NCI-H1048 (cell line): ENCODE data around the gene GALNT2.
A peak's percentile ranks its signal among the peaks of the same experiment; 100 is the strongest.

Experiments used
- DNase-seq: peaks from one replicate; lab custom pipeline; 2025; lab: John Stamatoyannopoulos, UW

Gene GALNT2

GRCh38 chr1:230301822-230302221, 234.8 kb downstream of the GALNT2 start:
- no peak for DNase-seq

- DNase-seq = no peak
These were observed 236.0 kb downstream of the GALNT2 start for GRCh38 chr1:230303069-230303468.

DNA sequence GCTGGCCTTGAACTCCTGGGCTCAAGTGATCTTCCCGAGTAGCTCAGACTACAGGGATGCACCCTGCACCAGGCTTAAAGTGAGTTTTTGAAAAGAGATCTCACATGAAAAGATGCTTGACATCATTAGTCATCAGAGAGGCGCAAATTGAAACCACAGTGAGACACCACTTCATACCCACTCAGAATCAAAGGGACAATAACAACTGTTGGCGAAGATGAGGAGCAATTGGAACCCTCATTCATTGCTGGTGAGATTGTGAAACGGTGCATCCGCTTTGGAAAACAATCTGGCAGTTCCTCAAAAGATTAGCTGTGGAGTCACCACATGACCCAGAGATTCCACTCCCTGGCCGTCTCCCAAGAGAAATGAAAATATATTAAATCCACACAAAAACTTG, 236.8 kb downstream of the GALNT2 start:
- DNase-seq = no peak

- DNase-seq = no peak
These were observed 239.1 kb downstream of the GALNT2 start for GRCh38 chr1:230306169-230306568.

DNA sequence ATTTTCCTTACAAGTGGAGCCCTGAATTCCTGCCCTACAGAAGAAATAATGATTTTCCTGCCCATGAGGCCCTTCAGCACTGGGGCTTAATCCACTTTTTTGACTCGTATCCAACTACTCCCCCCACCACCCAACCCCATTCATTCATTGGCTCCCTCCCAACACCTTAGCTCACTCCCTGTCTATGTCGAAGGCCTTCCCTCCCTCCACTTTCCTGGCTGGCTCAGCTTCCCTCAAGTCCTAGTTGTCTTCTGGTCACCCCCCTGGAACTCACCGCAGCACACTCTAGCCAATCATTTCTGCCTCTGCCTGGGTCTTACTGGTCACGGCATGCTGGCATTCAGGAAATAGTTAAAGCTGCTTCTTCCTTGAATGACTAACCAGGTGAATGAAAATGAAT, 240.2 kb downstream of the GALNT2 start:
- DNase-seq = peak; percentile 19

- DNase-seq = no peak
These were observed 241.0 kb downstream of the GALNT2 start for GRCh38 chr1:230308039-230308438.

GRCh38 chr1:230308821-230309220, 241.8 kb downstream of the GALNT2 start:
- no peak for DNase-seq

GRCh38 chr1:230309646-230310177, 242.7 kb downstream of the GALNT2 start:
- no peak for DNase-seq

- DNase-seq = peak; percentile 56
These were observed 243.5 kb downstream of the GALNT2 start for GRCh38 chr1:230310381-230311163.

DNA sequence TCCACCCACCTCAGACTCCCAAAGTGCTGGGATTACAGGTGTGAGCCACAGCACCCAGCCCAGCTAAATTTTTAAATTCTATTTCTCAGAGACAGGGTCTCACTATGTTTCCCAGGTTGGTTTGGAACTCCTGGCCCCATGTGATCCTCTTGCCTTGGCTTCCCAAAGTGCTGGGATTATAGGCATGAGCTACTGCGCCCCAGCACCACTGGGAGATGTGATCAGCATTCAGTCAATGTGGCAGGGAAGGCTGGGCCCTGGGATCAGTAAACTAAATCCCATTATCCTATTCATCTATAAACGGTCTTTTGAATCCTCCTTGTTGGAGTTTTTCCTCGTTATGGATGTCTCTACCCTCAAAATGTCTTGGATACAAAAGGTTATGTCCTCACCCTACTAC, 245.6 kb downstream of the GALNT2 start:
- DNase-seq = no peak

DNA sequence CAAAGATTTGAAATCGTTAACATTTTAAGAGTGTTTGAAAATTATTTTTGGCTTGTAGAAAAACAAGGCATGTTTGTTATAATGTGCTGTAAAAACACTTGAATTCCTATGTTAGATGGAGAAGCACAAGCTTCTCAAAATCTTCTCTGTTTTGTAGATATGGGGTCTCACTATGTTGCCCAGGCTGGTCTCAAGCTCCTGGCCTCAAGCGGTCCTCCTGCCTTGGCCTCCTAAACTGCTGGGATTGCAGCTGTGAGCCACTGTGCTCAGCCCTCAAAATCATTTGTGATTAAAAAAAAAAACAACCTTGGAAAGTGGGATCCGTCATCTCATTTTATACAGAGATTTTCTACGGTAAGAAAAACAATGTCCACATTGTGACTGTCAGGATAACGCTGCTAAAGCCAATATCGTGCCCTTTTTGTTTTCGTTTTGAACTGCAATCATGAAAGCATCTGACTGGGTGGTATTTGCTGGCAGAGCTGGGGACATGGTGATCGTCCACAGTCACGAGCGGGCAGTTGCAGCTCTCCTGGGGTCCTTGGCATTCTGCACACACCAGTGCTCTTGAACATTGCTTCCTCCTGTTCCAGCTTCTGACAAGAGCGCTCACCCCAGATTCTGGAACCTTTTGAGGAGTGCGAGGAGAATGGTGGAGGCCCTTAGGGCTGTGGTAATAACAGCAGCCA, 246.6 kb downstream of the GALNT2 start:
- no peak for DNase-seq

GRCh38 chr1:230314142-230314470, 247.1 kb downstream of the GALNT2 start:
- DNase-seq = no peak

GRCh38 chr1:230315099-230315498, 248.1 kb downstream of the GALNT2 start:
- no peak for DNase-seq

- DNase-seq = no peak
These were observed 250.1 kb downstream of the GALNT2 start for GRCh38 chr1:230316864-230317745.

- DNase-seq = no peak
These were observed 251.1 kb downstream of the GALNT2 start for GRCh38 chr1:230317823-230318819.

- no peak for DNase-seq
These were observed 252.1 kb downstream of the GALNT2 start for GRCh38 chr1:230319014-230319747.

DNA sequence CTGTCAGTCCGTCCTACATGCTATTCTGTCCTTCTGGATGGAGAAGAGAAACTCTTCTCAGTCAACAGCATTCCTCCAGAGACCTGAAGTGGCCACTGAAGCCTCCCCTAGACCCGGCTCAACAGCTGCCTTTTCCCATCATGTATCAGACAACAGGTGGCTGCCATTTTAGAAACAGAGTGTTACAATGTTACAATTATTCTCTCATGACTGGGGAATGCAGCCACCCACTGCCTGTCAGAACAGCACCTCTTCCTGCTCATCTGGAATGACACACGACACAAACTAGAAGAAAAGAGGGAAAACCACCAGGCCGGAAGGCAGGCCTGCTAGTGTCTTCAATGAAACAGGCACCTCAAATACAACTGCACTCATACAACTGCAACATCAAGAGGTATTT, 253.8 kb downstream of the GALNT2 start:
- DNase-seq = no peak

DNA sequence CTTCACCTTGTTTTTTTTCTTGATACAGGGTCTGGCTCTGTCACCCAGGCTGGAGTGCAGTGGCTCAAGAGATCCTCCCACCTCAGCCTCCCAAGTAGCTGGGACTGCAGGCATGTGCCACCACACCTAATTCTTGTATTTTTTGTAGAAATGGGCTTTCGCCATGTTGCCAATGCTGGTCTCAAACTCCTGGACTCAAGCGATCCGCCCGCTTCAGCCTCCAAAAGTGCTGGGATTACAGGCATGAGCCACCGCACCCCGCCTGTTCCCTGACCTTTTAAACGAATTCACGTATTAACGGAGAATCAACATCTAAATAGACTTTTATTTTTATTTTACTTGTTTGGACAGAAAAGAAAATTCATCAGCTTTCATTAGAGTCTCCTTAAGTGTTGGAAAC, 254.3 kb downstream of the GALNT2 start:
- DNase-seq = no peak

GRCh38 chr1:230321741-230322420, 254.8 kb downstream of the GALNT2 start:
- DNase-seq = no peak

- DNase-seq = no peak
These were observed 255.4 kb downstream of the GALNT2 start for GRCh38 chr1:230322421-230322756.
